Transverse colon (tissue), 4 donors: ENCODE measurements around the gene DBX1. TPM values are rescaled to one million over a fixed set of nuclear protein-coding genes. Genes with fewer than 3 reads are reported as not detected.
"Not testable (repeated sequence)": the region's sequence is repeated elsewhere in the genome, so short reads cannot be mapped to it uniquely, and the experiment has no call there.

ENCODE experiments used
- DNase-seq: peaks from one replicate; pipeline ENCODE4 v3.0.0-alpha.2; 2019
- H3K27ac ChIP-seq, 4 donors: fragments of 200-600 bp; sonication (generic); 2 replicates each; pipeline ENCODE4 v1.5.1; 2016 to 2018; ENCODE audit warnings: inconsistent platforms in 4 of 4
- H3K27me3 ChIP-seq: fragments of 200-600 bp; sonication (generic); 2 replicates; pipeline ENCODE4 v1.5.1; 2017; ENCODE audit warnings: inconsistent platforms
- H3K36me3 ChIP-seq, 4 donors: fragments of 200-600 bp; sonication (generic); 2 replicates each; pipeline ENCODE4 v1.5.1; 2017 to 2019; ENCODE audit warnings: inconsistent platforms in 4 of 4
- H3K4me1 ChIP-seq, 4 donors: fragments of 200-600 bp; sonication (generic); 2 replicates each; pipeline ENCODE4 v1.5.1; 2017 to 2020; ENCODE audit warnings: inconsistent platforms in 4 of 4
- H3K4me3 ChIP-seq, 4 donors: fragments of 200-600 bp; sonication (generic); 1 replicate in 1 of 4; 2 replicates in 3 of 4; pipeline versions ENCODE4 v1.5.1 to v1.6.1; 2017 to 2019; ENCODE audit warnings: inconsistent platforms in 4 of 4
- H3K9me3 ChIP-seq, 2 donors: fragments of 200-600 bp; sonication (generic); 2 replicates each; pipeline ENCODE4 v1.5.1; 2017 to 2019; ENCODE audit warnings: inconsistent platforms in 2 of 2
- EP300 ChIP-seq: sonication (generic); formaldehyde crosslinking; IDR thresholded peaks from one replicate; pipeline ENCODE4 v1.6.1; 2017; ENCODE audit warnings: antibody characterized with exemption, low read depth
- POLR2A ChIP-seq: fragments of 450-650 bp; IDR thresholded peaks from one replicate; pipeline ENCODE4 v1.6.1; 2016; ENCODE audit warnings: antibody characterized with exemption, mild to moderate bottlenecking, moderate library complexity
- POLR2AphosphoS5 ChIP-seq, 3 donors: sonication (generic); formaldehyde crosslinking; IDR thresholded peaks; one replicate each; pipeline ENCODE4 v1.6.1; 2016; ENCODE audit warnings: antibody characterized with exemption in 3 of 3
- WGBS, 2 donors: methylation state at CpG; one replicate each; pipeline ENCODE4 v1.1.5; 2018; ENCODE audit warnings: low coverage in 1 of 2; 5-methylcytosine and 5-hydroxymethylcytosine counted together
- in situ Hi-C, 4 donors: fragments of 200-750 bp; cut with MboI; loops; one replicate each; pipeline versions ENCODE4 v1.15.0 to v1.15.1; 2017; ENCODE audit warnings: low sequenced_read_pairs in 3 of 4, low pct_ligation_motif_present in 1 of 4, low pct_unique_long_range_greater_than_20kb in 1 of 4
- intact Hi-C: fragments of 100-400 bp; cut with DNase I; formaldehyde crosslinking; loops from one replicate; pipeline ENCODE4 v1.15.1; 2023; ENCODE audit warnings: low total_unique reads
- total RNA-seq, 4 donors: library from RNA; depleted of rRNA; stranded (reverse); fragments of >200 nt; gene quantifications; one replicate each; pipeline ENCODE4 v1.1.0, GENCODE V29; 2016
- TF ChIP-seq, protein P1 (sequence below), 5 experiments: fragments of 200-600 bp in 3 of 5; fragments of 450-650 bp in 2 of 5; sonication (generic) in 3 of 5; IDR thresholded peaks; 1 replicate in 2 of 5; 2 replicates in 3 of 5; pipeline ENCODE4 v1.5.1; 2016 to 2017; ENCODE audit warnings: antibody characterized with exemption in 5 of 5, inconsistent platforms in 3 of 5, mild to moderate bottlenecking in 2 of 5, moderate library complexity in 1 of 5

Gene DBX1
- total RNA-seq, 4 donors from 2014 or later = not detected

DNA sequence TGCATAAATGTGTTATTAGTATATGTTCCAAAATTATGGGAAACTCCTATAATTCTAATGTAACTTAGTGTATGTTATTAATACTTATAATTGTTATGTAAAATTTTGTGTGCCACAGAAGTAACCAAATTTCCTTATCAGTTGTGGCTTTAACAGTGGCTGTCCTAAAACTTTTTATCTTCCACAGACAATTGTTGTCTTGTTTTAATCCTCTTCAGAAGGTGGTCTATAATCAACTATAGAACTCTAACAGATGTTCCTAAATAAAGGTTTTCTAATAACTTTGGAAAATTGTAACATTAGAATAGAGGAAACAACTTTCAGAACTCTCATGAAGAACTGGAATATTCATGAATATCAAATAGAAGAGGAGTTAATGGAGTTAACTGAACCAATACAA lies 44.4 kb upstream of the DBX1 start:
- TF ChIP-seq, protein P1, sequence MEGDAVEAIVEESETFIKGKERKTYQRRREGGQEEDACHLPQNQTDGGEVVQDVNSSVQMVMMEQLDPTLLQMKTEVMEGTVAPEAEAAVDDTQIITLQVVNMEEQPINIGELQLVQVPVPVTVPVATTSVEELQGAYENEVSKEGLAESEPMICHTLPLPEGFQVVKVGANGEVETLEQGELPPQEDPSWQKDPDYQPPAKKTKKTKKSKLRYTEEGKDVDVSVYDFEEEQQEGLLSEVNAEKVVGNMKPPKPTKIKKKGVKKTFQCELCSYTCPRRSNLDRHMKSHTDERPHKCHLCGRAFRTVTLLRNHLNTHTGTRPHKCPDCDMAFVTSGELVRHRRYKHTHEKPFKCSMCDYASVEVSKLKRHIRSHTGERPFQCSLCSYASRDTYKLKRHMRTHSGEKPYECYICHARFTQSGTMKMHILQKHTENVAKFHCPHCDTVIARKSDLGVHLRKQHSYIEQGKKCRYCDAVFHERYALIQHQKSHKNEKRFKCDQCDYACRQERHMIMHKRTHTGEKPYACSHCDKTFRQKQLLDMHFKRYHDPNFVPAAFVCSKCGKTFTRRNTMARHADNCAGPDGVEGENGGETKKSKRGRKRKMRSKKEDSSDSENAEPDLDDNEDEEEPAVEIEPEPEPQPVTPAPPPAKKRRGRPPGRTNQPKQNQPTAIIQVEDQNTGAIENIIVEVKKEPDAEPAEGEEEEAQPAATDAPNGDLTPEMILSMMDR (IDR thresholded peaks at IDR 0.05) = no peak
- TF ChIP-seq POLR2AphosphoS5 (IDR thresholded peaks at IDR 0.05) = no peak
- TF ChIP-seq EP300 = no peak
- TF ChIP-seq POLR2A = no peak
- no peaks in the 10 kb centered on the region for H3K4me1 ChIP-seq
- no peaks in the 10 kb centered on the region for H3K9me3 ChIP-seq
- DNase-seq = no peak
- H3K27ac ChIP-seq = no peak overlapping the region
- peaks cover 49% of the 10 kb centered on the region for H3K27me3 ChIP-seq
- no peak overlapping the region for H3K4me3 ChIP-seq
- no peaks in the 10 kb centered on the region for H3K36me3 ChIP-seq
- intact Hi-C loops (no loop called here), in situ Hi-C loops (no loop called here)

DNA sequence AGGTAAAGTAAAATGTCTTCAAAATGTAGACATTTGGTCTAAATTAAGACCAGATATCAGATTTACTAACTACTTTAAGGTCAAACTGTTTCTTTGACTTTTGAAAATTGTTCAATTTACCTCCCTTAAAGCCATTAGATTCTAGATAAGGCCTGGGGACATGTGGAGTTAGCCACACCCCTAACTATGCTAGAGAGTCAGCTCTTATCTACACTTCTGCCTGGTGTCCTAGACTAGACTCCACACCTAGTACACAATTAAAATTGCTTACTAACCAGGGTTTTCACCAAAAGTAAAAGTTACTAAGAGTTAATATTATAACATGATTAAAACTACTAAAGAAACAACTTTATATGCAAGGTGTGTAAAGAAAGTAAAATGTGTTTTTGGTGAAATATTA lies 43.6 kb upstream of the DBX1 start:
- H3K36me3 ChIP-seq = no peaks in the 10 kb centered on the region
- H3K27ac ChIP-seq = no peak overlapping the region
- intact Hi-C loops = no loop called here
- H3K4me1 ChIP-seq = no peaks in the 10 kb centered on the region
- TF ChIP-seq POLR2AphosphoS5 (IDR thresholded peaks at IDR 0.05) (no peak), EP300 (no peak), POLR2A (no peak)
- TF ChIP-seq, protein P1 (IDR thresholded peaks at IDR 0.05) = no peak
- in situ Hi-C loops = no loop called here
- DNase-seq = no peak
- peaks cover 40% of the 10 kb centered on the region for H3K27me3 ChIP-seq
- no peaks in the 10 kb centered on the region for H3K9me3 ChIP-seq
- no peak overlapping the region for H3K4me3 ChIP-seq

DNA sequence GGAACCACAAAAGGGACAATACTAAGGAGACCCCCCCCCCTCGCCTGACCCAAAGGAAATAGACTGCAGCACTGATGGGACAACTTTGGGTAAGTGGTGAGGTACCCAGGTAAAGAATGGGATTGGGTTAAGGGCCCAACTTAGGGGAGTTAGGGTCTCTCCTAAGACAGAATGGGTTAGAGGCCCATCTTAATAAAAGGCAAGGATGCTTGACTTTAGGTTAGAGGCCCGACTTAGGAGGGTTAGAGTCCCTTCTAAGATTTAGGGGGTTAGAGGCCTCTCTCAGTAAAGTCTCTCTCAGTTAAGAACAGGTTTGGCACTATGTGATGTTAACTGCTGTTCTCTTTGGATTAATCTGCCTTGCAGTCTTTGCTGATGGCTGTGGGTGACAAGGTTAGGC lies 41.0 kb upstream of the DBX1 start:
- Histone ChIP-seq H3K4me1 (no peaks in the 10 kb centered on the region), H3K4me3 (no peak overlapping the region), H3K9me3 (no peaks in the 10 kb centered on the region), H3K27me3 (peaks cover 20% of the 10 kb centered on the region), H3K27ac (no peak overlapping the region), H3K36me3 (no peaks in the 10 kb centered on the region)
- in situ Hi-C loops = no loop called here
- no peak for DNase-seq
- TF ChIP-seq POLR2AphosphoS5 (IDR thresholded peaks at IDR 0.05) (no peak), EP300 (no peak), POLR2A (no peak)
- TF ChIP-seq, protein P1 (IDR thresholded peaks at IDR 0.05) = no peak
- intact Hi-C loops = no loop called here
- WGBS, 2 donors = 59 to 60% methylated on average over 1 to 2 of the region's 2 CpGs

DNA sequence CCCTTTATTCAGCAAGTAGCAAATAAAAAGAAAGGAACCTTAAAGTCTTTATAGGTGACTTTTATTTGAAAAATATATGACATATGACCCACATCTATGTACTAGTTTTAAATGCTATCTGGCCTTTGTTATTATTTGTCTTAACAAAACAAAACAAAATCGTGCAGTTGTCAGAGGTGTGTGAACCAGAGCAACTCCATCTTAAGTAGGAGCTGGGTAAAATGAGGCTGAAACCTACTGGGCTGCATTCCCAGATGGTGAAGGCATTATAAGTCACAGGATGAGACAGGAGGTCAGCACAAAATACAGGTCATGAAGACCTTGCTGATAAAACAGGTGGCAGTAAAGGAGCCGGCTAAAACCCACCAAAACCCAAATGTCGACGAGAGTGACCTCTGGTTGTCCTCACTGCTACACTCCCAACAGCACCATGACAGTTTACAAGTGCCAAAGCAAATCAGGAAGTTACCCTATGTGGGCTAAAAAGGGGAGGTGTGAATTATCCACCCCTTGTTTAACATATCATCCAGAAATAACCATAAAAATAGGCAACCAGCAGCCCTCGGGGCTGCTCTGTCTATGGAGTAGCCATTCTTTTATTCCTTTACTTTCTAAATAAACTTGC lies 40.2 kb upstream of the DBX1 start:
- peaks cover 14% of the 10 kb centered on the region for H3K27me3 ChIP-seq
- H3K27ac ChIP-seq, H3K4me1 ChIP-seq, H3K9me3 ChIP-seq, intact Hi-C loops, in situ Hi-C loops, H3K36me3 ChIP-seq, DNase-seq, H3K4me3 ChIP-seq: not testable (repeated sequence)
- 15 to 37% methylated on average over 2 to 5 of the region's 5 CpGs for WGBS, 2 donors

DNA sequence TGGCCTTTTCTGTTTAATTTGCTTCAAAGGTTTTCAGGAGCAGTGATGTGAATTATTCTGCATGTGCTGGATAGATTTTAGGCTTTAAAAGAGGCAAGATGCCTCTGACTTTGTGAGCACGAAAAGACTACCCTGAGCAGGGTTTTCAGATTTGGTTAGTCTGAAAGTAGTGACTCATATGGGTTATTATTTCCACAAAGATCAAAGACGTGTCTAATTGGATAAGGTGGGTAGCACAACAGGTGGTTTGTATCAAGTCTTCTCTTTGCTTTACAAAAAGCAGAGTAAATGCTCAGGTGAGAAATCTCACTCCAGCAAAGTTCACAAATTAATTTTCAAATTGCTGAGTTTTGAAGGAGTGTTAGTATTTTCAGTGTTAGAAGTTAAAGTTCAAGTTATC lies 37.6 kb upstream of the DBX1 start:
- no peak overlapping the region for H3K4me3 ChIP-seq
- no peaks in the 10 kb centered on the region for H3K4me1 ChIP-seq
- H3K36me3 ChIP-seq = no peaks in the 10 kb centered on the region
- H3K9me3 ChIP-seq = no peaks in the 10 kb centered on the region
- intact Hi-C loops (no loop called here), in situ Hi-C loops (no loop called here)
- 34 to 45% methylated on average over 2 of the region's 2 CpGs for WGBS, 2 donors
- H3K27ac ChIP-seq = no peak overlapping the region
- H3K27me3 ChIP-seq = peaks cover 10% of the 10 kb centered on the region
- TF ChIP-seq EP300 (no peak), POLR2A (no peak), POLR2AphosphoS5 (IDR thresholded peaks at IDR 0.05) (no peak)
- TF ChIP-seq, protein P1 (IDR thresholded peaks at IDR 0.05) = no peak
- DNase-seq = no peak
